CD4-positive, alpha-beta T cell treated with Interleukin-4 for 4 hours (primary cell): ENCODE data around the gene FOXD1.
A peak's percentile ranks its signal among the peaks of the same experiment; 100 is the strongest.
"Not testable (repeated sequence)": the region's sequence is repeated elsewhere in the genome, so short reads cannot be mapped to it uniquely, and the experiment has no call there.

Source experiments
- DNase-seq: peaks from one replicate; pipeline ENCODE4 v3.0.0-alpha.2; 2020

FOXD1 gene

GRCh38 chr5:73459366-73459765 is 10.8 kb upstream of the FOXD1 start:
- no peak for DNase-seq

DNA sequence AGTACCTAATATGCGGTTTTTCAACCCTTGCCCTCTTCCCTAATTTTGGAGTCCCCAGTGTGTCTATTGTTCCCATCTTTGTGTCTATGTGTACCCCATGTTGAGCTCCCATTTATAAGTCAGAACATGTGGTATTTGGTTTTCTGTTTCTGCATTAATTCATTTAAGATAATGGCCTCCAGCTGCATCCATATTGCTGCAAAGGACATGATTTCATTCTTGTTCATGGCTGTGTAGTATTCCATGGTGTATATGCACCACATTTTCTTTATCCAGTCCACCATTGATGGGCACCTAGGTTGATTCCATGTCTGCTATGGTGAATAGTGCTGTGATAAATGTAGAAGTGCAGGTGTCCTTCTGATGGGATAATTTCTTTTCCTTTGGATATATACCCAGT is 7.9 kb upstream of the FOXD1 start:
- DNase-seq: not testable (repeated sequence)

DNA sequence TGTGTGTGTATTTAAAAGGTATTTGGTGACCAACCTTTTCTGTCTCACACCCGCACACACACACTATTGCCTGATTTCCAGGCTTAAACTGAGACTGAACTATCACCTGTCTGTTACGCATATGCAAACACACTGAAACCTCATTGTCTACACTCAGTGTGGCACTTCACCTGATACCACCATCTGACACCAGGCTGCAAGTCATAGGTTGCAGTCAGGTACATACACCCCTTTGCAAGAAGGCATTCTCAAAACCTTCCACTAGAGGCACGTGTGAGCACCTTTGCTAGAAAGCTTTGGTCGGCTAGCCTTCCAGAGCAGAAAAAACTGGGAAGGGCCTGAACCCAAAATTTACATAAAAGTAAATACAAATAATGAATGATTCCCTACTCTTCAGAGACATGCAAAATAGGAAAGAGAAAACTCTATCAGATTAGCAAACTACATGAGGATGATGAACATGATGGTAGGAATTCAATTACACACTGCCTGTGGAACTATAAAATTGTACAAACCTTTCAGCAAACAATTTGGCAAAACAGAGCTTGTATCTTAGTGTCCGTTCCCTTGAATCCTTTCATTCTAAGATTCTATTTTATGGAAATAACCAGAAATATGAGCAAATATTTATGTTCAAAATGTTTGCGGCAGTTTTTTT is 5.9 kb upstream of the FOXD1 start:
- DNase-seq: peak; percentile 47

DNA sequence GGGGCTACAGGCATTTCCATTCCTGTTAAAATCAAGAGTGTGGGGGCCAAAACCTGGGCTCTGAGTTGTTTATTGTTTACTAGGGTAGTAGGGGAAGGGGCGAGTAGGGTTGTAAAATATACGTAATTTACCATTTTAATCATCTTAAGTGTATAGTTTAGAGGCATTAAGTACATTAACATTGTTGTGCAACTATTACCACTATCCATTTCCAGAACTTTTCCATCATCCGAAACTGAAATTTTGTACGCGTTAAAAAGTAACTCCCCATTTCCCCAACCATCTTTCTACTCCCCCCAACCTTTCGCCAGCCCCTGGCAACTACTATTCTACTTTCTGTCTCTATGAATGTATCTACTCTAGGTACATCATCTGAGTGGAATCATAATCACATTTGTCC is 3.6 kb upstream of the FOXD1 start:
- no peak for DNase-seq

DNA sequence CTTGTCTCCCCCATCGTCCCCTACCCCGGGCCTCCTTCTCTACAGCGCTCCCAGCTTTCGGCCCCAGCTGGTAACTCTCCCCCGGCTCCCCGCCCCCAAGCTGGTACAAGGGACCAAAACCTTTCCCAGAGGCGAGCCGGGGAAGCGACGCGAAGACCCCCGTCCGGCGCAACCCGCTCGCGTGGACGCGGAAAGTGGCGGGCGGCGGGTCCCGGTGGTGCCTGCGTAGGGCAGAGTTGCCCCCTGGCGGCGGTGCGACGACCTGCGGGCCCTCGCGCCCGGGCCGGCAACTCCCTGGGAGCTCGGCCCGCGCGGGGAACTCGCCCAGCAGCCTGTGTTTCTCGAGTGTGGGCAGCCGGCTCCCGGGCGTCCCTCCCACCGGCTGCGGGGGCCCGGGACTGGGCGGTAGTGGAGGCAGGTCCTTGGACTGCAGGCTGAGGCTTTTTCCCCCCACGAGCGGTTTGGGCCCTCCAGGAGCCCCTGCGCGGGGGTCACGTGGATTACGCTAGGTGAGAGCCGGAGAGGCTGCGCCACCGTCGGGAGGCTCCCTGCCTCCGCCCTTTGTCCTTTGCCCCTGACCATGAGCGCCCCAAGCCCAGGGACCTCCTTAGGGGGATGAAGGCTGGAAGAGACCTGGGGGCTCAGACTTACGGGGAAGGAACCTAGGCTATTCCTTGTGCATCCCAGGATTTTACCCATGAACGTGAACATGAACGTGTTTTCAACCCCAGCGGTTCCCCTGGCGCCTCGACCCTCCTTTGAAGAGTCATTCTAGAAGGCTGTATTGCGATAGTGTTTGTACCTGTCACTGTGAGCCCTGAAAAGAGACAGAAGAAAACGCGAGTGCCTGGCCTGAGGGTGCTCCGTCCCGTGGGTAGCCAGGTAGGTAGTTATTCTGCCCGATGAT is 2.9 kb upstream of the FOXD1 start:
- DNase-seq: peak; percentile 38

DNA sequence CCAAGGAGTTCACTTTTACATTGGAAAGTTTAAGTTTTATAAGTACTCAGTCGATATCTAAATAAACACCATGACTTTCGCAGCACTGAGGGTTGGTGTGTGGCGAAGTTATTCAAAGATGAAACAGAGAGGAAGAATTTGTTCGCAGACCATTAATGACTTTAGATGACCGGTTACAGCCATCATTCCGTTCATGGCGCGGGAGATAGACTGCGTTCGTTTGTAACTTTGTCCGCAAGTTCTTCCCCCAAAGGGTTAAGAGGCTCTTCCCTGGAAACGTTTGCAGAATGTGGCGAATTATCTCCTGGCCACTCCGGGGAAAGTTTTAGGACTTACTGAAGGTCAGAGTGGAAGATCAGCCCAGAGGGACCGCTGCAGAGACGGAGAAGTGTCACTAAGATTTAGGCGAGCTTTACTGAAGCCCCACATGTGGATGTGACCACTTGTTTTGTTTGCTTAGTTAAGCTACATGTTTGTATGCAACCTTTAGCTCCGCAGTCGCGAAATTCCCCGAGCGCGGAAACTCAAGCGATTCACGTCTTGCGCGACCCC is 2.2 kb upstream of the FOXD1 start:
- no peak for DNase-seq

DNA sequence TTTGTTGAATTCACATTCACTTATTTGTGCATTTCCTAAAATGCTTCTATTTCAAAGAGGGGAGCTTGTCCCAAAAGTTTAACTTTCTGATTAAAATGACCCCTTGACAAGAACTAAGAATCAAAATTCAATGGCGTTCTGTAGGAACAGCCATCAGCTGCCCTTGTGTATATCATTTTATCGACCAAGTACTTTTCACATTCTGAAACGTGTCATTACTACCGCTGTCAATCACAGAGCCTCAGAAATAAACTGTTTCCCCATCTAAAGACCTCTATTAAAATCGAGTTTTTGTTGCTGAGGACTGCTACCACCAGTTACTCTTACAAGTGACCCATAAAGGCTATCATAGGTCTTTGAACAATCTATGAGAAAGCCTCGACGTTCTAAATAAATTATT is 1.6 kb upstream of the FOXD1 start:
- DNase-seq: no peak

GRCh38 chr5:73447530-73448462 is 781 bp downstream of the FOXD1 start:
- peak; percentile 42 for DNase-seq

DNA sequence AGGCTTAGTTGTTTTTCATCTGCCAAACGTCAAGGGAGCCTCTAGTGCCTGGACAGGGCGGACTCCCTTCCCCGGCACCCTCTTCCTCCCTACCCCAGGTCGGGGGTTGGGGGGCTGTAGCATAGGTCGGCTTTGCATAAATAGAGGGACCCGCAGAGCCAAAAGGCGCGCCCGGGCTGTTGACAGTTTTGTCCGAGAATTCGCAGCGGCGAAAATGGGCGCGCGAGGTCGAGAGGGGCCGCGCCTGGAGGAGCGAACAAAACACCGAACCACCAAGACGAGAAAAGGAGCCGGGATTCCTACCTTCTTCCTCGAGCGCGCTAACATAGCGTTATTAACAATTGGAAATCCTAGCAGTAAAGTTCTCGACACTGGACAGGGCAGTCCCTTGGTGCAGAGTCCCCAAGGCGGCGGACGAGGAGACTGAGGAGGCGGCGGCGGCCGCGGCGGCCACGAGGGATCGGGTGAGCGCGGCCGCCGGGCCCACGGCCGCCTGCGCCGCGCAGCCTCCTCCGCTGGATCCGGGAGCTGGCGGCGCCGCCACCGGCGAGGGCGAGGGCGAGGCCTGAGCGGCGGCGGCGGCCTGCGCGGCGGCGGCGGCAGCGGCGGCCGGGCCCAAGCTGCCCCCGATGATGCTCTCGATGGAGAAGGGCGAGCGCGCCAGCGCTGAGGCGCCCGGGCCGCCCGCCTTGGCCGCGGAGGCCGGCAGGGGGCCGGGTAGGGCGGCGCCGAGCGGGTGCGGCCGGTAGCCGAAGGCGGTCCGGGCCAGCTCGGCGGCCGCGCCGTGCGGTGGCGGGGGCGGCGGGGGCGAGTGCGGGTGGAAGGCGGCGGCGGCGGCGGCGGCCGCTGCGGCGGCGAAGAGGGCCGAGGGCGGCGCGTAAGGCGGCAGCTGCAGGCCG is 1.7 kb downstream of the FOXD1 start:
- DNase-seq: no peak

GRCh38 chr5:73445665-73446630 is 2.6 kb downstream of the FOXD1 start:
- no peak for DNase-seq

DNA sequence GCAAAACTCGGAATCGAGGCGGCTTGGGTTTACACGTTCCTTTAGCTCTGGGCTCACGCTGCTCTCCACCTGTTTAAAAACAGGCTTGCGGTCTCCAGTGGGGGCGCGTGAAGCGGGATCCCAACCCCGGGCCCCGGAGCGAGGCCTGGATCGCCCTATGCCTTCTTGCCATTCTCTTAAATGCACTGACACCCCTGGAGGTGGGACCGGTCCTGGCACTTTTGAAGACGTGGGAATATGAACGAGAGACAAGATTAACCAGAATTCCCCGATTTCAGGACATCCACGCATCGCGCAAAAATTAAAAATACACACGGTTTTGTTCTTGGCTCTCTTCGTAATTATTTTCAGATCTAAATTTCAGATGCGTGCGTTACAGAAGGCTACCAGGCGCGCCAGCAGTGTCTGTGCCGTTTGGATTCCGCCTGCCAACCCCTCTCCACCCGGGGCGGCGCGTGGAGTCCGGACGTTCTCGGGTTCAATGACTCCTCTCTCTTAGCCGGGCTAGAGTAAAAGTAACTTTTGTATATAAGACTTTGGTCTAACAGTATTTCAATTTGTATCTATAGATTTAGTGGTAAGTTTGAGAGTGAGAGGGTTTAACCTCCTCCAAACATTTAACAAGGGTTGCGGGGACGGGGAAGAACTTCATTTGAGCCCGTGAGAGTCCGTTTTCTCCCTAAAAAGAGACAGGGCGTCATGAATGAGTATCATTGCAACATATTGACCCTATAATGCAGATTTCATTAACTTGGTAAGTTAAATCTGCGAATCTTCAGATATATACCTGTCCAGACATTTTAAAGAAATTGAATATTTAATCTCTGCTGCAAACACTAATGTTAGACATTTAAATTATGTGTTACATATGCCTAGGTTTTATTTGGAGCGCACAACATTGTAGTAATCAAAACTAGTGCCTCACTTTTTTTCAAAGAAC is 3.8 kb downstream of the FOXD1 start:
- no peak for DNase-seq

DNA sequence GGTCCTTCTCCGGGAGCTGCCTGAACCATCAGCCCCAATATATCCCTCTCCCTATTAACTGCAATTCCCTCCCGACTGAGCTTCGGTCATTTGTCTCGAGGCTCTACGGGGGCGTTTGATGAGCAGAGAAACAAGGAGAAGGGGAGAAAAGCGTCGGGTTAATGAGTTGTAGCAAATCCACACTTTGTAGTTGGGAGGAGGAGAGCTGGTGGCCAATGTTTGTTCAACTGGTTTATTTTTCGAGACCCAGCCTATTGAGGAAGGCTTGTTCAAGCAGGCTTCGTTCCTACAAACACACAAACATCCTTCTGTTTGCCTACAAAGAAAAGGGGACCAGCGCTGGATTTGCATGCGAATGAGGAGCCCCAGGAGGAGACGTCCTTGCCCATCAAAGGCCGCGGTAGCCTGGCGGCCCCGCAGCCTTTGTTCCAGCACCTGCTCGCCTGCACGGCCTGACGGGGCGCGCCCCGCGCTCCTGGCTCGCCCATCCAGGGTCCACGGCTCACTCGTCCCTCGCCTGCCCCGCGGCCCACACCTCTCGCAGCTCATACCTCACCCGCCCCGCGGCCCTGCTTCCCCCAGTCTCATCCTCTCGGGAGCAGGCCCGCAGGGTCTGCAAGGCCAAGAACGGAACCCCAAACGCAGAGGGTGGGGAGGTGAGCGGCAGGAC is 4.6 kb downstream of the FOXD1 start:
- DNase-seq: no peak

DNA sequence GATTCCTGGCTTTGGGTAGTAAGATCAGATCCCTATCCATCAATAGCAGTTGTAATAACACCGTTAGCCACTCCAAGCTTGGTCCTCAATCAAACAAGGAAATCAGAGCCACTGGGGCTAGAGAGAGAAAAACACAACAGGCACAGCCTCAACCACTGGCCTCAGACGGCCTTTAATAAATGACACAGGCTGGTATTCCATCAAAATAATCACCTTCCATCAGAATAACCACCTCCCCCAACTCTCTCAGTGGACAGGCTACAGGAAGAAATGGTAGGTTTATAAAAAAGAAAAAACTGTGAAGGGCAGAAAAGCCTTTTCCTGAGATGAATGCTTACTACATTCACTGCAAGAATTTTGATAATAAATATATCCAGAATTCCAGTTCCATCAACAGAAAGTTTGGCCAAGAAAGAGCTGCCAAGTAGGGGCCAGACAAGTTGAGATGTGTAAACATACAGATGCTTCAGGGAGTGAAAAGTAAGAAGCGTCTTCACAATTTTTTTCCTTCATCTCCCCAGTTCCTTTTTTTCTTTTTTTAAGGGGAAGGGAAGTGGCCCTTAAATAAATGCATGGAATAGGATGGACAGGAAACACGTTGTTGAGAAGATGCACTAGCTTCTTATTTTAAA is 5.5 kb downstream of the FOXD1 start:
- DNase-seq: no peak

DNA sequence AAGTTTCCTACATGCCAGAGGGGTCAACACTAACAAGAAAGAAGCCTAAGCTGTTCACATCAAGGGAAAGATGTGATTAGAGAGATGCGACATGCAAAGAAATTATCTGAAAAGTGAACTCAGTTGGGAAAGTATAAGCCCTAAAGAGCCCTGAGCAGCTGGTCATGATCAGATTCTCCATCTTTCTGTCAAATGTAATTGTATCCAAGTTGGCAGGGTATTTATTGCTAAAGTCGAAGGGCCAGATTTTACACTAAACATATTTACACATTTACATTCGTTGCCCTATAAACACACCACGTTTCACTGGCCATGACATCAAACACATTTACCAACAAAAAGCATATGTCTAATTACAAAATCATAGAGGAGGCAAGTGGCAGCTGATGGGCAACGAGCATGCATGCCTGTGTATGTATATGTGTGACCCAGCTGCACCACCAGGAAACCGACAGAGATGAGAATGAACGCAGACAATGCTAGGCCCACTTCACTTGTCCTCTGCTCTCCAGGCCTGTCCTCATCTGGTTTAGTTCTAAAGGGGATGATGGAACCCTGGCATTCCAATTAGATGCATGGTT is 6.3 kb downstream of the FOXD1 start:
- no peak for DNase-seq

GRCh38 chr5:73441378-73441777 is 7.2 kb downstream of the FOXD1 start:
- DNase-seq: no peak

- no peak for DNase-seq
Measured at GRCh38 chr5:73440262-73440661, 8.3 kb downstream of the FOXD1 start.

DNA sequence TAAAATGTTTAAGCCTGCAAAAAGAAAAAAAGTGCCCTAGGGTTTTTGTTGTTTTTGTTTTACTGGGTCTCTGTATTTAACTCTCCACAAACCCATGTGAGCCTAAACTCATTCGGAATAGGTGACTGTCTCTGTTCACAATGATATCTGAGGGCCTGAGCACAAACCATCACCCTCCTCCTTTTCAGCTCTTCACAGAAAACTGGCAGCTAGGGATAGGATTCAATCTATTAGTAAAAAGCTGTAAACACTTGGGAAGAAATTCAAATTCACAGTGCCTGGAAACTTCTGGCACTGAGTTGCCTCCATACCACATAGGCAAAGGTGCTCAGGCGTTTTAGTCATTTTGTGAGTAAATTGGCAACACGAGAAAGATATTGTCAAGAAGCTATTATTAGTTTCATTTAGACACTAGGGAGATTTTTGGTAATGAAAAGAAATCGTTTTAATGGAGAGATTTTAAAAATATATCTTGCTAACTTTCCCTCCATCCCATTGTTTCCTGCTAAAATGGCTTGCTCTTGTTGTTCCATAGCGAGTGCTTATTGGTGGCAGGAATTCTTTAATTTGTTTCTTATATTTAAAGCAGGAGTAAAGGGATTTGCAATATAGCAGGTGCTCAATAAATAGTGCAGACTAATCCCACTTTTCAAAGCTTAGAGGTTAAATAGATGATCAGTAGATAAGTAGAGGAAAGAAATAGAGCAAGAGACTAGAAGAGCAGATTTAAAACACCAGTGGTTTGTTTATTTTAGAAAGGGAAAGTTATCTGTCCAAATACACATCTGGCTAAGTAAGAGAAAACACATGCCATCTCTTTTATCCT is 9.7 kb downstream of the FOXD1 start:
- DNase-seq: no peak
